Endothelial cell of umbilical vein (primary cell): ENCODE measurements around the gene CIITA. TPM values are rescaled to one million over a fixed set of nuclear protein-coding genes. Genes with fewer than 3 reads are reported as not detected.

ENCODE experiments used
- BruUV-seq: library from RNA; stranded (reverse); fragments of 400-500 nt; replicated peaks from 2 replicates; lab custom pipeline; 2021; lab: Mats Ljungman, UMichigan
- CTCF ChIA-PET: fragments of 300-600, 350-600 bp; sonication (Branson Sonifier 250); formaldehyde crosslinking; loops from one replicate; lab custom pipeline; 2021; ENCODE audit warnings: antibody characterized with exemption, inconsistent platforms; lab: Charles Lee
- POLR2A ChIA-PET: fragments of 300-600, 350-600 bp; sonication (Branson Sonifier 250); formaldehyde crosslinking; loops from one replicate; lab custom pipeline; 2021; ENCODE audit warnings: antibody characterized with exemption, inconsistent platforms; lab: Charles Lee
- DNase-seq: peaks from one replicate; pipeline ENCODE4 v3.0.0-alpha.2; 2011; ENCODE audit warnings: low read depth, low spot score
- FAIRE-seq: peaks from 2 replicates; lab custom pipeline; 2011; peaks lifted over from hg19 to GRCh38; lab: Jason Lieb, UNC
- H2AFZ ChIP-seq: 2 replicates; pipeline ENCODE4 v1.6.0; 2012; ENCODE audit warnings: low read depth, low read length, control low read depth, inconsistent platforms
- H3K27ac ChIP-seq: 2 replicates; pipeline ENCODE4 v1.5.1; 2011; ENCODE audit warnings: low read depth, mild to moderate bottlenecking, control low read depth, low read length, moderate library complexity; ENCODE audit not compliant: insufficient read depth
- H3K27me3 ChIP-seq, 2 experiments: 2 replicates each; pipeline versions ENCODE4 v1.6.0 to v1.6.1; 2011; ENCODE audit warnings: low read length in 2 of 2, mixed read lengths in 1 of 2; ENCODE audit not compliant: control insufficient read depth in 2 of 2, insufficient read depth in 2 of 2
- H3K36me3 ChIP-seq, 2 experiments: 2 replicates in 1 of 2; 3 replicates in 1 of 2; pipeline ENCODE4 v1.5.1; 2011; ENCODE audit warnings: low read length in 2 of 2, mild to moderate bottlenecking in 1 of 2, moderate library complexity in 1 of 2; ENCODE audit not compliant: control insufficient read depth in 2 of 2, insufficient read depth in 2 of 2; ENCODE audit errors: extremely low read depth in 1 of 2
- H3K4me1 ChIP-seq: 3 replicates; pipeline ENCODE4 v1.5.1; 2011; ENCODE audit warnings: mild to moderate bottlenecking, low read length; ENCODE audit not compliant: control insufficient read depth, insufficient read depth; ENCODE audit errors: extremely low read depth
- H3K4me2 ChIP-seq: 2 replicates; pipeline ENCODE4 v1.6.1; 2011; ENCODE audit warnings: low read length, control low read depth, mixed read lengths; ENCODE audit not compliant: insufficient read depth
- H3K4me3 ChIP-seq, 3 experiments: fragments of 200-600 bp in 1 of 3; sonication (generic), shearing (Covaris generic) in 1 of 3; replicated peaks in 1 of 3; 2 replicates each; pipeline ENCODE4 v1.5.1; 2011 to 2016; ENCODE audit warnings: control low read depth in 3 of 3, low read length in 3 of 3, mild to moderate bottlenecking in 2 of 3, inconsistent platforms in 1 of 3, low read depth in 1 of 3, moderate library complexity in 1 of 3; ENCODE audit not compliant: insufficient read depth in 1 of 3
- H3K79me2 ChIP-seq: 2 replicates; pipeline ENCODE4 v1.6.0; 2012; ENCODE audit warnings: low read length, inconsistent platforms; ENCODE audit not compliant: control insufficient read depth, insufficient read depth
- H3K9ac ChIP-seq: replicated peaks from 2 replicates; pipeline ENCODE3; 2011; ENCODE audit warnings: low read length, control low read depth; ENCODE audit not compliant: insufficient read depth; ENCODE audit errors: extremely low read depth
- H3K9me1 ChIP-seq: replicated peaks from 3 replicates; pipeline ENCODE4 v1.6.0; 2011; ENCODE audit warnings: mild to moderate bottlenecking, low read length; ENCODE audit not compliant: control insufficient read depth, insufficient read depth; ENCODE audit errors: extremely low read depth
- H3K9me3 ChIP-seq: replicated peaks from 2 replicates; pipeline ENCODE4 v1.5.1; 2012; ENCODE audit warnings: low read length, inconsistent platforms; ENCODE audit not compliant: control insufficient read depth, insufficient read depth
- H4K20me1 ChIP-seq: replicated peaks from 2 replicates; pipeline ENCODE3; 2011; ENCODE audit warnings: mild to moderate bottlenecking, low read length; ENCODE audit not compliant: control insufficient read depth, insufficient read depth; ENCODE audit errors: extremely low read depth
- CTCF ChIP-seq, 2 donors: IDR thresholded peaks; 1 replicate in 1 of 2; 2 replicates in 1 of 2; pipeline ENCODE4 v1.5.1; 2011; ENCODE audit warnings: low read length in 2 of 2, mild to moderate bottlenecking in 2 of 2, moderate library complexity in 2 of 2, control low read depth in 1 of 2, inconsistent platforms in 1 of 2, low read depth in 1 of 2; ENCODE audit not compliant: insufficient read depth in 1 of 2; ENCODE audit errors: extremely low read depth in 1 of 2
- EZH2 ChIP-seq: IDR thresholded peaks from 2 replicates; pipeline ENCODE4 v1.6.1; 2012; ENCODE audit warnings: borderline replicate concordance, low read depth, mild to moderate bottlenecking, moderate library complexity, low read length, inconsistent platforms; ENCODE audit not compliant: severe bottlenecking
- FOS ChIP-seq: IDR thresholded peaks from 2 replicates; pipeline ENCODE4 v1.6.1; 2011; ENCODE audit warnings: mild to moderate bottlenecking, low read length, moderate library complexity, borderline replicate concordance; ENCODE audit not compliant: insufficient read depth
- GATA2 ChIP-seq: IDR thresholded peaks from 2 replicates; pipeline ENCODE4 v1.7.0; 2011; ENCODE audit warnings: low read depth, mild to moderate bottlenecking, moderate library complexity, mixed read lengths, low read length; ENCODE audit not compliant: insufficient read length, insufficient read depth
- JUN ChIP-seq: IDR thresholded peaks from 2 replicates; pipeline ENCODE4 v1.6.1; 2011; ENCODE audit warnings: borderline replicate concordance, low read depth; ENCODE audit not compliant: insufficient read length, insufficient read depth
- MYC ChIP-seq: IDR thresholded peaks from one replicate; pipeline ENCODE4 v1.6.1; 2011; ENCODE audit warnings: mild to moderate bottlenecking, low read depth, low read length
- POLR2A ChIP-seq: IDR thresholded peaks from 2 replicates; pipeline ENCODE4 v1.6.1; 2012; ENCODE audit warnings: low read depth, mild to moderate bottlenecking, control low read depth, low read length
- POLR2AphosphoS5 ChIP-seq: IDR thresholded peaks from 2 replicates; pipeline ENCODE4 v1.6.1; 2012; ENCODE audit warnings: low read depth, mild to moderate bottlenecking, control low read depth, low read length, moderate library complexity; ENCODE audit not compliant: insufficient read depth
- dilution Hi-C: fragments of 300-500 bp; cut with MboI; formaldehyde crosslinking; loops from one replicate; pipeline ENCODE4 v1.15.0; 2019; ENCODE audit warnings: low sequenced_read_pairs; ENCODE audit not compliant: extremely low pct_ligation_motif_present
- intact Hi-C: fragments of 100-400 bp; cut with micrococcal nuclease; formaldehyde crosslinking; loops from one replicate; pipeline ENCODE4 v1.10.0; 2022
- polyA plus RNA-seq, 4 experiments: library from polyadenylated mRNA; depleted of rRNA in 3 of 4; stranded (reverse) in 3 of 4; unstranded in 1 of 4; fragments of >200 nt; gene quantifications; 2 replicates each; pipeline versions ENCODE4 v1.2.1 to v1.2.3, GENCODE V29; 2011 to 2012; ENCODE audit warnings: missing spikeins in 1 of 4
- total RNA-seq: library from RNA; stranded (reverse); gene quantifications from 2 replicates; pipeline ENCODE4 v1.2.3, GENCODE V29; 2021
- TF ChIP-seq, protein P1 (sequence below): IDR thresholded peaks from 2 replicates; pipeline ENCODE4 v1.6.1; 2011; ENCODE audit not compliant: insufficient read depth, insufficient read length

The CIITA gene
- total and polyA plus RNA-seq, 2 donors (not counting 3 experiments of a cell fraction or from before 2014, with no cell fraction given): not detected

- TF ChIP-seq POLR2AphosphoS5 (no peak), FOS (no peak)
Observed at GRCh38 chr16:10936272-10936984, 59.4 kb downstream of the CIITA start.

DNA sequence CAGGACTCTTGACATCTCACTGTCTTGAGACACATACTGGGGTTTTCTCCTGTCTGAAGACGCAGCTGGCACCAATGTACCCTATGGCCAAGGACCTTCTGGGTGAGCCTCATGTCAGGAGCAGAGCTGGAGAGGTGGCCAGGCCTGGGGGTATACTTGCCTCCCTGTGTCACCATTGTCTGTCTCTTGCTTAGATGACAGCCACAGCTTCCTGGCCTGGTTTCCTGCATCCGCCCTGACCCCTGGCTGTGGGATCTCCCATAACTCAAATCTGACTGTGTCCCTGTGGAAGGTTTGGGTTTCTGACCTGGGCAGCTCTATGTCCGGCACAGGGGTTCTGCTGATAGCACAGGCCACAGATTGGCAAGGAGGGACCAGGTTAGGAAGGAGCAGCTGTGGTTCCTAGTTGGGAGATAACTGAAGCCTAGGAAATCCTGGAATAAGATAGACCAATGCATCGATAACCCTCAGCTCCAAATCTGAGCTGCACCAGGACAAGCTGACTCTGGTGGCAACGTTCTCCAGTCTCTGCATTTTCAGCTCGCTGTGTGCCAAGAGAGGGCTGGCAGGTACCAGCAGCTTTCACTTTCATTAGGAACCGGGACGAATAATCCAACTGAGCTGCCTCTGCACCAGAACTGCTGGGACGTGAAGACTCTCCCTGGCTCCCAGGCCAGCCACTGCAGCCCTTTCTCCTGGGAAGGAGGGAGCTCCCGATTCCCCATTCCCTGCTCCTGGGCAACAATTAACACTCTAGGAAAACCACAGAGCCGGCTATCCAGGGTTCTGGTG is 60.3 kb downstream of the CIITA start:
- Histone ChIP-seq H3K4me1 (peaks cover 46% of the 10 kb centered on the region), H3K27ac (no peak overlapping the region), H3K9ac (no peak overlapping the region), H3K36me3 (peaks cover 0 to 8% of the 10 kb centered on the region in 2 experiments), H4K20me1 (peaks cover 5% of the 10 kb centered on the region), H3K4me2 (no peak overlapping the region), H2AFZ (no peak overlapping the region), H3K4me3 (no peak overlapping the region), H3K79me2 (peaks cover 58% of the 10 kb centered on the region), H3K27me3 (no peaks in the 10 kb centered on the region), H3K9me1 (no peaks in the 10 kb centered on the region), H3K9me3 (no peaks in the 10 kb centered on the region)
- TF ChIP-seq JUN (no peak), MYC (no peak), POLR2A (no peak), EZH2 (no peak), FOS (no peak), POLR2AphosphoS5 (no peak), CTCF (IDR thresholded peaks at IDR 0.05; ENCODE audit: extremely low read depth in 1 of 2, insufficient read depth in 1 of 2, low read depth in 1 of 2, low read length in 2 of 2) (no peak), GATA2 (no peak)
- TF ChIP-seq, protein P1, sequence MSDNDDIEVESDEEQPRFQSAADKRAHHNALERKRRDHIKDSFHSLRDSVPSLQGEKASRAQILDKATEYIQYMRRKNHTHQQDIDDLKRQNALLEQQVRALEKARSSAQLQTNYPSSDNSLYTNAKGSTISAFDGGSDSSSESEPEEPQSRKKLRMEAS: no peak
- intact Hi-C loops: no loop called here
- dilution Hi-C loops: no loop called here
- peak; percentile 70 for FAIRE-seq
- CTCF ChIA-PET: interaction anchor here (1.0 to 1.9 kb wide), 6 partner anchors 19 to 777 kb away, joined by 3 to 14 read pairs (median 3); no protein-coding TSS in a partner anchor
- DNase-seq: no peak
- POLR2A ChIA-PET: no interaction called here
- no TSS peak for BruUV-seq

More at GRCh38 chr16:10936272-10936984, 59.4 kb downstream of the CIITA start:
- H4K20me1 ChIP-seq: peaks cover 5% of the 10 kb centered on the region
- intact Hi-C loops (no loop called here), dilution Hi-C loops (no loop called here)
- DNase-seq (no peak), FAIRE-seq (no peak)
- no TSS peak for BruUV-seq
- no peaks in the 10 kb centered on the region for H3K27me3 ChIP-seq
- H3K4me1 ChIP-seq: peaks cover 46% of the 10 kb centered on the region
- peaks cover 56% of the 10 kb centered on the region for H3K79me2 ChIP-seq
- H3K9me1 ChIP-seq: no peaks in the 10 kb centered on the region
- no peak overlapping the region for H3K27ac ChIP-seq
- no peak overlapping the region for H3K4me3 ChIP-seq
- ChIA-PET CTCF (interaction anchor here (1.0 to 1.9 kb wide), 5 partner anchors 18 to 318 kb away, joined by 3 to 14 read pairs (median 3); no protein-coding TSS in a partner anchor), POLR2A (no interaction called here)
- peaks cover 0 to 11% of the 10 kb centered on the region in 2 experiments for H3K36me3 ChIP-seq
- no peak overlapping the region for H3K4me2 ChIP-seq
- no peak overlapping the region for H3K9ac ChIP-seq
- H3K9me3 ChIP-seq: no peaks in the 10 kb centered on the region
- no peak overlapping the region for H2AFZ ChIP-seq
